Liver (tissue), 9 donors: ENCODE data around the gene CACNA1B. TPM values are rescaled to one million over a fixed set of nuclear protein-coding genes. Genes with fewer than 3 reads are reported as not detected.

Experiments
- DNase-seq: peaks from one replicate; pipeline ENCODE4 v3.0.0-alpha.2; 2017; ENCODE audit warnings: low spot score
- H3K27ac ChIP-seq, 2 donors: one replicate each; pipeline ENCODE4 v1.7.0; 2013; ENCODE audit warnings: inconsistent platforms in 2 of 2, low read length in 2 of 2, control low read depth in 1 of 2, low read depth in 1 of 2, mild to moderate bottlenecking in 1 of 2
- H3K27me3 ChIP-seq, 4 donors: one replicate each; pipeline versions ENCODE4 v1.6.1 to v1.7.0; 2013; ENCODE audit warnings: low read length in 3 of 4, inconsistent platforms in 1 of 4, mild to moderate bottlenecking in 1 of 4, moderate library complexity in 1 of 4; ENCODE audit not compliant: control insufficient read depth in 4 of 4, insufficient read depth in 4 of 4
- H3K36me3 ChIP-seq, 4 donors: one replicate each; pipeline versions ENCODE4 v1.6.1 to v1.7.0; 2013; ENCODE audit warnings: low read length in 3 of 4, mild to moderate bottlenecking in 3 of 4, low read depth in 1 of 4, moderate library complexity in 1 of 4; ENCODE audit not compliant: control insufficient read depth in 4 of 4, insufficient read depth in 3 of 4
- H3K4me1 ChIP-seq, 4 donors: one replicate each; pipeline versions ENCODE4 v1.6.1 to v1.7.0; 2013; ENCODE audit warnings: low read length in 3 of 4, mild to moderate bottlenecking in 3 of 4, moderate library complexity in 1 of 4; ENCODE audit not compliant: control insufficient read depth in 4 of 4, insufficient read depth in 4 of 4
- H3K4me3 ChIP-seq, 3 donors: one replicate each; pipeline versions ENCODE4 v1.6.1 to v1.7.0; 2013; ENCODE audit warnings: low read length in 3 of 3, control low read depth in 1 of 3, low read depth in 1 of 3, mild to moderate bottlenecking in 1 of 3
- H3K9ac ChIP-seq, 2 donors: one replicate each; pipeline ENCODE4 v1.7.0; 2013; ENCODE audit warnings: low read length in 2 of 2, mild to moderate bottlenecking in 2 of 2, moderate library complexity in 2 of 2, control low read depth in 1 of 2, low read depth in 1 of 2
- H3K9me3 ChIP-seq, 4 donors: one replicate each; pipeline versions ENCODE4 v1.6.1 to v1.7.0; 2013; ENCODE audit warnings: low read length in 3 of 4; ENCODE audit not compliant: control insufficient read depth in 4 of 4
- ATF3 ChIP-seq: IDR thresholded peaks from 2 replicates; pipeline ENCODE4 v1.6.1; 2016; ENCODE audit warnings: antibody characterized with exemption
- CTCF ChIP-seq: fragments of 150-350 bp; IDR thresholded peaks from 2 replicates; pipeline ENCODE4 v1.5.1; 2017; ENCODE audit warnings: improper control_type of control experiment, low read depth, low read length; ENCODE audit not compliant: missing input control
- EGR1 ChIP-seq, 2 donors: IDR thresholded peaks; 2 replicates each; pipeline ENCODE4 v1.6.1; 2016 to 2018; ENCODE audit warnings: antibody characterized with exemption in 2 of 2, low read depth in 2 of 2
- FOXA2 ChIP-seq: IDR thresholded peaks from 2 replicates; pipeline ENCODE4 v1.6.1; 2016; ENCODE audit warnings: antibody characterized with exemption
- GABPA ChIP-seq, 2 donors: IDR thresholded peaks in 1 of 2; conservative IDR thresholded peaks in 1 of 2; 2 replicates each; pipeline ENCODE4 v1.6.1; 2016; ENCODE audit warnings: antibody characterized with exemption in 2 of 2, mild to moderate bottlenecking in 1 of 2, moderate library complexity in 1 of 2
- HNF4A ChIP-seq, 2 donors: conservative IDR thresholded peaks; 2 replicates each; pipeline ENCODE4 v1.6.1; 2016; ENCODE audit warnings: antibody characterized with exemption in 2 of 2, mild to moderate bottlenecking in 2 of 2
- HNF4G ChIP-seq: IDR thresholded peaks from 2 replicates; pipeline ENCODE4 v1.6.1; 2016; ENCODE audit warnings: antibody characterized with exemption
- JUND ChIP-seq, 2 donors: IDR thresholded peaks; 2 replicates each; pipeline ENCODE4 v1.6.1; 2016; ENCODE audit warnings: antibody characterized with exemption in 2 of 2
- MAX ChIP-seq: IDR thresholded peaks from 2 replicates; pipeline ENCODE4 v1.6.1; 2016; ENCODE audit warnings: antibody characterized with exemption
- NR2F2 ChIP-seq: IDR thresholded peaks from 2 replicates; pipeline ENCODE4 v1.6.1; 2016; ENCODE audit warnings: antibody characterized with exemption
- RAD21 ChIP-seq, 2 donors: IDR thresholded peaks; 2 replicates each; pipeline ENCODE4 v1.6.1; 2016; ENCODE audit warnings: antibody characterized with exemption in 2 of 2, mild to moderate bottlenecking in 2 of 2
- RXRA ChIP-seq, 2 donors: IDR thresholded peaks; 2 replicates each; pipeline ENCODE4 v1.6.1; 2017 to 2018; ENCODE audit warnings: antibody characterized with exemption in 2 of 2, mild to moderate bottlenecking in 1 of 2
- SP1 ChIP-seq: IDR thresholded peaks from 2 replicates; pipeline ENCODE4 v1.6.1; 2018; ENCODE audit warnings: antibody characterized with exemption, mild to moderate bottlenecking
- TAF1 ChIP-seq: conservative IDR thresholded peaks from 2 replicates; pipeline ENCODE4 v1.6.1; 2016; ENCODE audit warnings: antibody characterized with exemption, mild to moderate bottlenecking
- YY1 ChIP-seq: IDR thresholded peaks from 2 replicates; pipeline ENCODE4 v1.6.1; 2016; ENCODE audit warnings: antibody characterized with exemption, mild to moderate bottlenecking
- ZBTB33 ChIP-seq: IDR thresholded peaks from 2 replicates; pipeline ENCODE4 v1.6.1; 2016; ENCODE audit warnings: antibody characterized with exemption
- WGBS: extraction: QIAGEN DNeasy Blood & Tissue Kit; methylation state at CpG from one replicate; pipeline ENCODE4 v1.1.7; 2013; 5-methylcytosine and 5-hydroxymethylcytosine counted together
- polyA plus RNA-seq, 2 donors: library from polyadenylated mRNA; stranded (reverse) in 1 of 2; unstranded in 1 of 2; fragments of 200-250 nt in 1 of 2; fragments of >200 nt in 1 of 2; fragmentation: Nextera tagmentation in 1 of 2; extraction: Ambion mirVana in 1 of 2; gene quantifications; one replicate each; pipeline versions ENCODE4 v1.2.1 to v1.2.3, GENCODE V29; 2013 to 2015
- total RNA-seq, 2 donors: library from RNA; depleted of rRNA; stranded (reverse); fragments of >200 nt; gene quantifications; one replicate each; pipeline ENCODE4 v1.2.3, GENCODE V29; 2014
- donor health status: healthy.
- donor health status: healthy.
- donor health status: healthy.
- donor health status: healthy.
- donor health status: healthy.

The CACNA1B gene
- total and polyA plus RNA-seq, 4 donors: under 0.01 to 0.05 TPM; not detected in 2

GRCh38 chr9:138119202-138120027, 241.8 kb downstream of the CACNA1B start:
- Histone ChIP-seq H3K4me3 (no peak overlapping the region), H3K9me3 (no peaks in the 10 kb centered on the region), H3K27me3 (peaks cover 0 to 9% (median 0%) of the 10 kb centered on the region in 4 donors), H3K9ac (no peak overlapping the region), H3K27ac (no peak overlapping the region), H3K36me3 (no peaks in the 10 kb centered on the region), H3K4me1 (no peaks in the 10 kb centered on the region)
- TF ChIP-seq ATF3 (no peak), CTCF (no peak), EGR1 (IDR thresholded peaks at IDR 0.05; ENCODE audit: low read depth in 2 of 2) (no peak), JUND (IDR thresholded peaks at IDR 0.05) (no peak)
- DNase-seq: no peak
- WGBS: 89% methylated on average over 25 of the region's 25 CpGs

- no peak overlapping the region for H3K27ac ChIP-seq
- no peak overlapping the region for H3K4me3 ChIP-seq
- peaks cover 0 to 9% (median 0%) of the 10 kb centered on the region in 4 donors for H3K27me3 ChIP-seq
- DNase-seq: no peak
- H3K4me1 ChIP-seq: no peaks in the 10 kb centered on the region
- 93% methylated on average over 23 of the region's 23 CpGs for WGBS
- no peak overlapping the region for H3K9ac ChIP-seq
- H3K9me3 ChIP-seq: no peaks in the 10 kb centered on the region
- TF ChIP-seq HNF4G (no peak), RAD21 (IDR thresholded peaks at IDR 0.05) (no peak), NR2F2 (no peak), FOXA2 (no peak), TAF1 (no peak), CTCF (no peak), HNF4A (conservative IDR thresholded peaks at IDR 0.05) (no peak), EGR1 (IDR thresholded peaks at IDR 0.05; ENCODE audit: low read depth in 2 of 2) (no peak), ZBTB33 (no peak), JUND (IDR thresholded peaks at IDR 0.05) (no peak), MAX (no peak), RXRA (IDR thresholded peaks at IDR 0.05) (no peak), GABPA (IDR thresholded peaks at IDR 0.05 in 1 of 2, conservative IDR thresholded peaks at IDR 0.05 in 1 of 2) (no peak), YY1 (no peak), SP1 (no peak)
- H3K36me3 ChIP-seq: no peaks in the 10 kb centered on the region
These were observed 242.5 kb downstream of the CACNA1B start for GRCh38 chr9:138120072-138120471.
